Thyroid gland (tissue), 4 donors: ENCODE data around the gene WARS2.

ENCODE experiments used
- CTCF ChIP-seq, 6 experiments: fragments of 200-600 bp in 3 of 6; fragments of 450-650 bp in 3 of 6; sonication (generic) in 3 of 6; IDR thresholded peaks; one replicate each; pipeline ENCODE4 v1.5.1; 2016 to 2019; ENCODE audit warnings: antibody characterized with exemption in 6 of 6, mild to moderate bottlenecking in 2 of 6, inconsistent platforms in 1 of 6, moderate library complexity in 1 of 6
- POLR2A ChIP-seq, 2 donors: fragments of 450-650 bp; IDR thresholded peaks; one replicate each; pipeline ENCODE4 v1.6.1; 2017; ENCODE audit warnings: antibody characterized with exemption in 2 of 2, mild to moderate bottlenecking in 2 of 2, moderate library complexity in 1 of 2

GRCh38 chr1:119090250-119090649, 50.2 kb downstream of the WARS2 start:
- TF ChIP-seq CTCF (IDR thresholded peaks at IDR 0.05) = no peak
- TF ChIP-seq POLR2A (IDR thresholded peaks at IDR 0.05) = no peak
